Activated T-cell treated with anti-CD3 and anti-CD28 coated beads, Interleukin-2, amount 50 U/mL, for 1 hour (primary cell): ENCODE measurements around the gene PFN1.
"Not testable (repeated sequence)": the region's sequence is repeated elsewhere in the genome, so short reads cannot be mapped to it uniquely, and the experiment has no call there.

Experiments
- DNase-seq: peaks from one replicate; pipeline ENCODE4 v3.0.0-alpha.2; 2020

Gene PFN1

GRCh38 chr17:4945176-4945943 is 3.0 kb downstream of the PFN1 start:
- DNase-seq = peak; percentile 77

DNA sequence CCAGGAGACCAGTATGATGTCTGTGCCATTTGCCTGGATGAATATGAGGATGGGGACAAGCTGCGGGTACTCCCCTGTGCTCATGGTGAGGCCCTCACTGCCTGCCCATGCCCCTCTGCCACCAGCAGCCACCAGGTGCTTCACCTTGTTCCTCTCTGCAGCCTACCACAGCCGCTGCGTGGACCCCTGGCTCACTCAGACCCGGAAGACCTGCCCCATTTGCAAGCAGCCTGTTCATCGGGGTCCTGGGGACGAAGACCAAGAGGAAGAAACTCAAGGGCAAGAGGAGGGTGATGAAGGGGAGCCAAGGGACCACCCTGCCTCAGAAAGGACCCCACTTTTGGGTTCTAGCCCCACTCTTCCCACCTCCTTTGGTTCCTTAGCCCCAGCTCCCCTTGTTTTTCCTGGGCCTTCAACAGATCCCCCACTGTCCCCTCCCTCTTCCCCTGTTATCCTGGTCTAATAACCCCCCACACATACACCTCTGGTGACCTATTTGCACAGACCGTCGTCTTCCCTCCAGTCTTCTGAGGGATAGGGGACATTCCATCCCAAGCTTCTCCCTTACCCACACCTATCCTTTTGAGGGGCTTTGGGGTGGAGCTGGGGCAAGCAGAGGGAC is 3.7 kb downstream of the PFN1 start:
- peak; percentile 44 for DNase-seq

GRCh38 chr17:4944163-4944553 is 4.2 kb downstream of the PFN1 start:
- DNase-seq = no peak

GRCh38 chr17:4942760-4943508 is 5.4 kb downstream of the PFN1 start:
- DNase-seq = no peak

- no peak for DNase-seq
Measured at GRCh38 chr17:4941319-4941610, 7.1 kb downstream of the PFN1 start.

- peak; percentile 47 for DNase-seq
Measured at GRCh38 chr17:4940555-4941318, 7.6 kb downstream of the PFN1 start.

- peak; percentile 97 for DNase-seq
Measured at GRCh38 chr17:4939796-4940554, 8.4 kb downstream of the PFN1 start, which contains the start of the genes RNF167 and SLC25A11. RNF167 (plus strand) TSS chr17:4940268; CDS start chr17:4940910, 642 bp downstream. SLC25A11 (minus strand) TSS chr17:4940046; CDS start chr17:4939910, 136 bp downstream.

DNA sequence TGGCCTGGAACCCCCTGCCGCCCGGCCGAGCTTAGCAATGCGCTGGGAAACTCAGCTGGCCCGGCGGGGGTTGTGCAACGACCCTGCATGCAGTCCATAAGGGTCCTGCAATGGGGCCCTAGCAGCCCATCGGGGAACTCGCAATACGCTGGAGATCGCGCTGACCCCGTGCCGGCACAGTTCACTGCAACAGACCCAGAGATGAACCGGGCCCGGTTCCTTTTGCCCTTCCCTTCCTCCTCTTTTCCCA is 8.9 kb downstream of the PFN1 start:
- DNase-seq = no peak

DNA sequence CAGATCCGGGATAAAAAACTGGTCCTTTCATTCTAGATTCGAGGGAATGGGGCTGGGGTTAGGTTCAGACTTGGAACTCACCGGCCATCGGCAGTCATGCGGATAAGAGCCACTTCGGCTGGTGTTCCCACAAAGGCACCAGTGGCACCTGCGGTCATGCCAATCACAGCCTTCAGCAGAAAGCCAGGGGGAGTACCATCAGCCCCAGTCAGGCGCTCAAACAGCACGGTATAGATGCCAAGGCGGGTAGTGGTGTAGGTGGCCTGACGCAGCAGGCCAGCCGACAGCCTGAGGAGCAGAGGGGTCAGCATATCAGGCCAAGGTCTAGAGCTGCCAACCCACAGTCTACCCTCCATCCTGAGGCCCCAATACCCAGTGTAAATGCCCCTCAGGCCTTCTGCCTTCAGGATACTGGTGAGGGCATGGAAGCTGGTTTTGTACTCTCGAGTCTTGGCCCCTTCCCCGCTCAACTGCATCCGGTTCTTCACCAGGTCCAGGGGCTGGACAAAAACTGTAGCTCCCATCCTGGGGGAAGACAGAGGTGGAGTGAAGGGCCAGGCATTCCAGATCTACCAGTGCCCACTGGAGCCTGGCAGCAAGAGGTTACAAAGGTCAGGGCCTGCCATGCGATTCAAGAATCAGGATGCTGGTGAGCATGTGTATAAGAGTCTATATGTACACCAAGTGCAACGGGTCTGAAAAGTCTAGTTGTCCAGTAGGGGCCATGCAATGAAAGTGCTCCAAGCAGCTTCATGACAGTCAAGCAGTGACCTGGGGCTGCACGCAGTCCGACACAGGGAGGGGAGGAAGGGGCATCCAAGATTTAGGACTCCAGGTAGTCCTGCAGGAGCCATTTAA is 9.4 kb downstream of the PFN1 start:
- no peak for DNase-seq

DNA sequence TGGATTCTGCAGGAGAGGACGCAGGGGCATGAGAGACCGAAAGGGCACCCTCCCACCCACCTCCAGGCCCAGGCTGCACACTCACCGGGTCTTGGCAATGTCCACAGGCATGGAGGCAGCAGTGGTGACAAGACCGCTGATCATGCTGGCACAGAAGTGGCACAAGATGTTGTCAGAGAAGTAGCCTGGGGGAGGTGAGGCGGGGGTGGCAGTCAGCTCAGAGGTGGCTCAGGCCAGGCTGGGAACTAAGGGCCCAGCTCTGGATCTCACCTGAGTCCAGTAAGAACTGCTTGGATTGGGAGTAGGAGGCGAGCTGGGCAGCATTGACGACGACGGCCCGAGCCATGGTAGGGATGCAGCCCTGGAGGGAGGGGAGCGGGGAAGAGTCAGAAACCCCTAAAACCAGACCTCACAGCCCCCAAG is 10.2 kb downstream of the PFN1 start:
- no peak for DNase-seq

DNA sequence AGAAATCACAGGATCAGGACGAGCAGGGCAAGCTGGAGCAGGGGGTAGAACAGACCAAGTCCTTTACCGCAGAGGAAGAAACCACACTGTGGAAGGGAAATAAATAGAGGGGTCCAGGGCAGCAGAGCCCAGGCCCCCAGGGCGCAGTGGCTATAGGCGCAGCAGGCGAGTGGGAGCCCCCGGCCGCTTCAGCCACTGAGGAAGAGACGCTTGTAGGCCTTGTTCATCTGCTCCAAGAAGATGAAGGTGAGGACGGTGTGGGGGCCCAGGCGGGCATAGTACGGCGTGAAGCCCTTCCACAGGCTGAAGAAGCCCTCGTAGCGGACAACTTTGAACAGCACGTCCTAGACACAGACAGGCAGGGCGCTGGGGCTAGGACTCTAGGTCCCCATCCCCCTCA is 10.8 kb downstream of the PFN1 start:
- DNase-seq = no peak

GRCh38 chr17:4936436-4936835 is 11.9 kb downstream of the PFN1 start:
- no peak for DNase-seq

DNA sequence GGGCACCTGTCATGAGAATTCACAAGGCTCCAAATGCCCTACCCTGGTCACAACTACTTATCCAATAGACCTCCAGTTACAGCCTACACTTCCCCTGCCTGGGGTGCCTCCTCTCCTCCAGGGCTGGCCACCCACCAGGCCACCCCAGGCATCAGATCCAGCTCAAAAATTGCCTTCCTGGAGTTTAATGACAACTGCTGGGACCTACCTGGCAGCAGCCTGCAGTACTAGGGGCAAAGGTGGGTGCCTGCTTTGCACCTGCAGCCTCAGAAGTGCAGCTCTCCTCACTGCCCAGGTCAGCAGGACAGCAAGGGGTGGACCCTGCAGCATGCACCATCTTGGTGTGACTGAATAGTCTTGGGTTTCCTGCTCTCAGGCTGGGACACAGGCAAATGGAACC is 12.7 kb downstream of the PFN1 start:
- no peak for DNase-seq

DNA sequence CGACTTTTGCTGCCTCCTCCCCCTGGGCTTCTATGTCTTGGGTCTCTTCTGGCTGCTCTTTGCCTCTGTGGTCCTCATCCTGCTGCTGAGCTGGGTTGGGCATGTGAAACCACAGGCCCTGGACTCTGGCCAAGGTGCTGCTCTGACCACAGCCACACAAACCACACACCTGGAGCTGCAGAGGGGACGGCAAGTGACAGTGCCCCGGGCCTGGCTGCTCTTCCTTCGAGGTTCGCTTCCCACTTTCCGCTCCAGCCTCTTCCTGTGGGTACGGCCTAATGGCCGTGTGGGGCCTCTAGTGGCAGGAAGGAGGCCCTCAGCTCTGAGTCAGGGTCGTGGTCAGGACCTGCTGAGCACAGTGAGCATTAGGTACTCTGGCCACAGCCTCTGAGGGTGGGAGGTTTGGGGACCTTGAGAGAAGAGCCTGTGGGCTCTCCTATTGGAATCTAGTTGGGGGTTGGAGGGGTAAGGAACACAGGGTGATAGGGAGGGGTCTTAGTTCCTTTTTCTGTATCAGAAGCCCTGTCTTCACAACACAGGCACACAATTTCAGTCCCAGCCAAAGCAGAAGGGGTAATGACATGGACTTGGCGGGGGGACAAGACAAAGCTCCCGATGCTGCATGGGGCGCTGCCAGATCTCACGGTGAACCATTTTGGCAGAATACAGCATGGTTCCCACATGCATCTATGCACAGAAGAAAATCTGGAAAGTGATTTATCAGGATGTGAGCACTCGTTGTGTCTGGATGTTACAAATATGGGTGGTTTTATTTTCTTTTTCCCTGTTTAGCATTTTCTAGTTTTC is 14.0 kb downstream of the PFN1 start:
- DNase-seq = no peak

- DNase-seq = no peak
Measured at GRCh38 chr17:4933646-4934045, 14.7 kb downstream of the PFN1 start.

GRCh38 chr17:4932756-4933155 is 15.6 kb downstream of the PFN1 start:
- no peak for DNase-seq

DNA sequence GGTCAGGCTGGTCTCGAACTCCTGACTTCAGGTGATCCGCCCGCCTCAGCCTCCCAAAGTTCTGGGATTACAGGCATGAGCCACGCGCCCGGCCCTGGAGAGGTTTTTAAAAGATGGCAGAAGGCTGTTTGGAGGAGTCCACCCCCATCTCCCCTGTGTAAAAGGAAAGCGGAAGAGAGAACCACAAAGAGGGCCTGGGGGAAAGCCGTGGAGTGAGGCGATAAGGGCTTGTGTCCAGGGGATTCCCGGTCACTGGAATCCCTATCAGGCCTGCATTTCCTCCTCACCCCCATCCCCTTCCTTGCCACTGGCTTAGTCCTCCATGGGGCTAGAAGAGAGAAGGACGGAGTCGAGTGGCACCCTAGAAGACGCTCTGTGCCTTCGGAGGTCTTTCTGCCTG is 16.4 kb downstream of the PFN1 start, which contains the start of gene GP1BA:
TSS of gene GP1BA (plus strand) at position 315 of the 400 bp plus-strand sequence. CDS start 328 bp downstream, outside the sequence.
- DNase-seq = no peak

DNA sequence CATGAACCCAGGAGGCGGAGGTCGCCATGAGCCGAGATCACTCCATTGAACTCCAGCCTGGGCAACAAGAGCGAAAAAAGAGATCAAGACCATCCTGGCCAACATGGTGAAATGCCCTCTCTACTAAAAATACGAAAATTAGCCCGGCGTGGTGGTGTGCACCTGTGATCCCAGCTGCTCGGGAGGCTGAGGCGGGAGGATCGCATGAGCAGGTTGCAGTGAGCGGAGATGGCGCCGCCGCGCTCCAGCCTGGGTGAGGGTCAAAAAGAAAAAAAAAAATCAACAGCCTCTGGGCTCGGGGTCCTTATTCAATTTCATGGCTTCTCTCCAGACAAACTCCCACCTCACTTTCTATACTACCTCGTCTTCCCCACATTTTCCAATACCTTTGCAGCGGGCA is 19.4 kb downstream of the PFN1 start:
- no peak for DNase-seq

DNA sequence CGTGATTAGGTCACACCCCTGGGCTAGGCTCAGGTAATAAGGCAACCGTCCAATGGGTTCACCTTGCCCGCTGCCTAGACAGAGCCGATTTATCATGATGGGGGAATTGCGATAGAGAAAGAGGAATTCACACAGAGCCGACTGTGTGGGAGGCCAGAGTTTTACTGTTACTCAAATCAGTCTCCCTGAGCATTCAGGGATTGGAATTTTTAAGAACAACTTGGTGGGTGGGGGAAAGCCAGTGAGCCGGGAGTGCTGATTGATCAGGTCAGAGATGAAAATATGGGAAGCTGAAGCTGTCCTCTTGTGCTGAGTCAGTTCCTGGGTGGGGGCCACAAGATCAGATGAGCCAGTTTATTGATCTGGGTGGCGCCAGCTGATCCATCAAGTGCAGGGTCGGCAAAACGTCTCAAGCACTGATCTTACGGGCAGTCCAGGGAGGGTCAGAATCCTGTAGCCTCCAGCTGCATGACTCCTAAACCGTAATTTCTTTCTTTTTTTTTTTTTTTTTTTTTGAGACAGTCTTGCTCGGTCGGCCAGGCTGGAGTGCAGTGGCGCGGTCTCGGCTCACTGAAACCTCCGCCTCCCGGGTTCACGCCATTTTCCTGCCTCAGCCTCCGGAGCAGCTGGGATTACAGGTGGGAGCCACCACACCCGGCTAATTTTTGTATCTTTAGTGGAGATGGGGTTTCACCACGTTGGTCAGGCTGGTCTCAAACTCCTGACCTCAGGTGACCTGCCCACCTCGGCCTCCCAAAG is 21.6 kb downstream of the PFN1 start:
- not testable (repeated sequence) for DNase-seq

GRCh38 chr17:4921320-4921719 is 27.0 kb downstream of the PFN1 start:
- DNase-seq = no peak
